Measurements from ENCODE around the gene SPATA46.

DNA sequence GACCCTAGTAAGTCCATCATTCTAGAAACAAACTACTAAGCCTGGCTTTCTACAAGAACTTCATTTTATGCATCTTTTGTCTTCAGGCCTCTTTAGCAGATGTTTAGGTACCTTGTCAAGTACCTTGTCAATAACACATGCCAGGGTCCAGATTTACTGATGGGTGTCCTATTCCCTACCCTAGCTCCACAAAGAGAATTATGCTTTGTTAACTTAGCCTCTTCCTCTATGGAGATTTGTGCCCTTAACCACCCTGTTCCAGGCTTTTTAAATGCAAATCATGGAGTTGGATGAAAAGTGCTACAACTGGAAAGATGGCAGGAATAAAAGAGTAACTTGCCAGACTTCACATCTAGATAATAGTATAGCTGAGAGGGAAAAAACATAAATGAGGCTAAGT, 42.7 kb downstream of the SPATA46 start:
- TF ChIP-seq, protein P1, sequence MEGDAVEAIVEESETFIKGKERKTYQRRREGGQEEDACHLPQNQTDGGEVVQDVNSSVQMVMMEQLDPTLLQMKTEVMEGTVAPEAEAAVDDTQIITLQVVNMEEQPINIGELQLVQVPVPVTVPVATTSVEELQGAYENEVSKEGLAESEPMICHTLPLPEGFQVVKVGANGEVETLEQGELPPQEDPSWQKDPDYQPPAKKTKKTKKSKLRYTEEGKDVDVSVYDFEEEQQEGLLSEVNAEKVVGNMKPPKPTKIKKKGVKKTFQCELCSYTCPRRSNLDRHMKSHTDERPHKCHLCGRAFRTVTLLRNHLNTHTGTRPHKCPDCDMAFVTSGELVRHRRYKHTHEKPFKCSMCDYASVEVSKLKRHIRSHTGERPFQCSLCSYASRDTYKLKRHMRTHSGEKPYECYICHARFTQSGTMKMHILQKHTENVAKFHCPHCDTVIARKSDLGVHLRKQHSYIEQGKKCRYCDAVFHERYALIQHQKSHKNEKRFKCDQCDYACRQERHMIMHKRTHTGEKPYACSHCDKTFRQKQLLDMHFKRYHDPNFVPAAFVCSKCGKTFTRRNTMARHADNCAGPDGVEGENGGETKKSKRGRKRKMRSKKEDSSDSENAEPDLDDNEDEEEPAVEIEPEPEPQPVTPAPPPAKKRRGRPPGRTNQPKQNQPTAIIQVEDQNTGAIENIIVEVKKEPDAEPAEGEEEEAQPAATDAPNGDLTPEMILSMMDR (IDR thresholded peaks at IDR 0.05) = no peak
- TF ChIP-seq POLR2A (IDR thresholded peaks at IDR 0.05) (no peak), EP300 (IDR thresholded peaks at IDR 0.05) (no peak)
